Lower lobe of right lung (tissue), 2 donors: ENCODE data around the gene NME4. TPM values are rescaled to one million over a fixed set of nuclear protein-coding genes. Genes with fewer than 3 reads are reported as not detected.

ENCODE experiments used
- ATAC-seq, 2 donors: fragments of 200-7000 bp; cut with Tn5 transposase; one replicate each; pipeline ENCODE4 v1.9.1; 2020 to 2022; ENCODE audit warnings: mild to moderate bottlenecking in 2 of 2, moderate library complexity in 2 of 2
- DNase-seq: peaks from one replicate; pipeline ENCODE4 v3.0.0-alpha.2; 2020
- H3K27ac ChIP-seq: fragments of 200-600 bp; one replicate; pipeline ENCODE4 v1.8.0; 2022
- H3K27me3 ChIP-seq: fragments of 200-600 bp; one replicate; pipeline ENCODE4 v1.8.0; 2022; ENCODE audit warnings: low read depth
- H3K36me3 ChIP-seq: fragments of 200-600 bp; one replicate; pipeline ENCODE4 v1.8.0; 2022; ENCODE audit warnings: mild to moderate bottlenecking
- H3K4me1 ChIP-seq: fragments of 200-600 bp; one replicate; pipeline ENCODE4 v1.8.0; 2022
- H3K4me3 ChIP-seq: fragments of 200-600 bp; one replicate; pipeline ENCODE4 v1.8.0; 2022; ENCODE audit warnings: mild to moderate bottlenecking
- H3K9me3 ChIP-seq: fragments of 200-600 bp; one replicate; pipeline ENCODE4 v1.8.0; 2022
- CTCF ChIP-seq: fragments of 200-600 bp; IDR thresholded peaks from one replicate; pipeline ENCODE4 v1.8.0; 2022; ENCODE audit warnings: antibody characterized with exemption, mild to moderate bottlenecking
- intact Hi-C: fragments of 100-400 bp; cut with DNase I; formaldehyde crosslinking; loops from one replicate; pipeline ENCODE4 v1.11.0; 2022
- total RNA-seq: library from RNA; stranded (reverse); fragmentation: NEBNext Ultra II Directional; extraction: Animal tissue kit (Norgen Biotek cat#: 25700); gene quantifications from one replicate; pipeline ENCODE4 v1.2.1, GENCODE V29; 2021
- donor health status: DM: no; HTN: yes; CAD: no; lungs with severe emphysema.

The NME4 gene
- total RNA-seq, 1 donor from 2014 or later: 42.3 TPM

DNA sequence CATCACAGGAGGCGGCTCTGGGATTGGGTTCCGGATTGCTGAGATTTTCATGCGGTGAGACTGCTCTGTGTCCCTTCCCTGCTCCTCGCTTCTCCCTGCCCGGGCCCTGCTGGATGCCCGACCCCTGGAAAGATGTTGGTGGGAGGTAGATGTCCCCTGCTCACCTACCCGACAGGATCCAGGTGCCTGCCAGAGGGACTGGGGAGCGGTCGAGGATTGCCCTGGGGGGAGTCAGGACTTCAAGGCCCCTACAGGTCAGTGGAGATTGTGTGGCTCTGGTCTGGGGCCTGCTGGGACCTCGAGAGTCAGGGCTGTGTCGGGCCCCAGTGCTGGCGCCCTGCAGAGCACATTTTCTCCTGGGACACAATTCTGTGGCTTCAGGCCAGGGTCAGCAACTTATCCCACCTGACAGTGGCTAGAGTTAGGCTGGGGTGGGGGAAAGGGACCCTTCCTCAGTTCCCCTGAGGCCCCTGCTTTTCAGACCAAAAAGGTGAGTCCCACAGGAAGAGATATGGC lies 8.0 kb downstream of the NME4 start:
- H3K27me3 ChIP-seq: no peaks in the 10 kb centered on the region
- intact Hi-C loops: no loop called here
- DNase-seq: no peak
- H3K36me3 ChIP-seq: peaks cover 7% of the 10 kb centered on the region
- no peak overlapping the region for H3K4me3 ChIP-seq
- TF ChIP-seq CTCF: no peak
- no peaks in the 10 kb centered on the region for H3K9me3 ChIP-seq
- no peak overlapping the region for H3K27ac ChIP-seq
- H3K4me1 ChIP-seq: peaks cover 8% of the 10 kb centered on the region
- no peak for ATAC-seq

- Histone ChIP-seq H3K27ac (no peak overlapping the region), H3K4me3 (no peak overlapping the region), H3K4me1 (peaks cover 3% of the 10 kb centered on the region), H3K27me3 (no peaks in the 10 kb centered on the region), H3K36me3 (peaks cover 7% of the 10 kb centered on the region), H3K9me3 (no peaks in the 10 kb centered on the region)
- no peak for ATAC-seq
- intact Hi-C loops: no loop called here
- TF ChIP-seq CTCF: no peak
- DNase-seq: no peak
Observed at GRCh38 chr16:405548-406506, 8.8 kb downstream of the NME4 start.

DNA sequence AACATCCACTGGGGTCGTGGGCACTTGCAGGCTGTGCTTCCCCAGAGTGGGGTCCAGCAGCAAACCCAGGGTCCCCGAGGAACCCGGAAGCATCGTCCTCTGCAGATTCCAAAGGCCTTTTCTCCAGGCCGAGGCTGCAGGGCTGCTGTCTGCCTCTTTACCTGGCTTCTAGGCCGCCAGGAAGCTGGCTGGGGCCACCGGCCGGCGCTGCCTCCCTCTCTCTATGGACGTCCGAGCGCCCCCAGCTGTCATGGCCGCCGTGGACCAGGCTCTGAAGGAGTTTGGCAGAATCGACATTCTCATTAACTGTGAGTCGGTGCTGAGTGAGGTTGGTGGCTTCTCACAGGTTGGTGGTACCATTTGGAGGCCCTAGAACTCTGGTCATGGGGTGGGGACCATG lies 10.3 kb downstream of the NME4 start:
- no peak for TF ChIP-seq CTCF
- H3K4me1 ChIP-seq: no peaks in the 10 kb centered on the region
- H3K9me3 ChIP-seq: no peaks in the 10 kb centered on the region
- DNase-seq: no peak
- peaks cover 14% of the 10 kb centered on the region for H3K36me3 ChIP-seq
- no peak overlapping the region for H3K27ac ChIP-seq
- H3K4me3 ChIP-seq: no peak overlapping the region
- intact Hi-C loops: no loop called here
- no peaks in the 10 kb centered on the region for H3K27me3 ChIP-seq
- no peak for ATAC-seq

DNA sequence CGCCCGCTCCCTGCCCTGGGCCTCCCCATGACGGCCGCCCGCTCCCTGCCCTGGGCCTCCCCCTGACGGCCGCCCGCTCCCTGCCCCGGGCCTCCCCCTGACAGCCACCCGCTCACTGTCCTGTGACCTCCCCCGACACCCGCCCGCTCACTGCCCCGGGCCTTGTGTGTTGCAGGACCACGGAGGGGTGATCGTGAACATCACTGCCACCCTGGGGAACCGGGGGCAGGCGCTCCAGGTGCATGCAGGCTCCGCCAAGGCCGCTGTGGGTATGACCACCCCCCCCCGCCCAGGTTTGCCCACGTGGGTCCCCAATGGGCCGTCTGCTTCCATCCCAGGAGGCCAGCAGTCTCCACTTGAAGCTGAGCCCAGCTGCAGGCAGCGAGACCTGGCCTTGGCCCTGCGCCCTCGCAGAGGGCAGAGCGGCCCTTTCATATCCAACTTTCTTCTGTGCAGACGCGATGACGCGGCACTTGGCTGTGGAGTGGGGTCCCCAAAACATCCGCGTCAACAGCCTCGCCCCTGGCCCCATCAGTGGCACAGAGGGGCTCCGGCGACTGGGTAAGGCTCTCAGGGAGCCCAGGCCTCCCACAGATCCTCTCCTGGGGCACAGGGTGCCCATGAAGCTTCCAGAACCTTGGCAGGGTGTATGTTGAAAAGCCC lies 13.6 kb downstream of the NME4 start:
- ATAC-seq: no peak

More for the DNA sequence above, 13.6 kb downstream of the NME4 start:
- Histone ChIP-seq H3K36me3 (peaks cover 14% of the 10 kb centered on the region), H3K27ac (no peak overlapping the region), H3K4me3 (no peak overlapping the region), H3K4me1 (no peaks in the 10 kb centered on the region), H3K9me3 (no peaks in the 10 kb centered on the region), H3K27me3 (no peaks in the 10 kb centered on the region)
- no peak for DNase-seq
- no peak for TF ChIP-seq CTCF
- intact Hi-C loops: no loop called here
